Upper lobe of left lung (tissue), 6 donors: ENCODE data around the gene ZNF280D. TPM values are rescaled to one million over a fixed set of nuclear protein-coding genes. Genes with fewer than 3 reads are reported as not detected.

Experiments used
- ATAC-seq, 2 donors: fragments of 200-7000 bp; cut with Tn5 transposase; one replicate each; pipeline ENCODE4 v1.9.1; 2022; ENCODE audit warnings: mild to moderate bottlenecking in 2 of 2, moderate library complexity in 2 of 2; ENCODE audit not compliant: low FRiP score in 2 of 2
- DNase-seq, 2 donors: peaks; one replicate each; pipeline ENCODE4 v3.0.0-alpha.2; 2019 to 2020
- H3K27ac ChIP-seq, 4 donors: fragments of 200-600 bp; sonication (generic); one replicate each; pipeline ENCODE4 v1.5.1; 2016 to 2019
- H3K27me3 ChIP-seq, 4 donors: fragments of 200-600 bp; sonication (generic); one replicate each; pipeline ENCODE4 v1.5.1; 2017 to 2019
- H3K36me3 ChIP-seq, 4 donors: fragments of 200-600 bp; sonication (generic); one replicate each; pipeline ENCODE4 v1.5.1; 2016 to 2019
- H3K4me1 ChIP-seq, 4 donors: fragments of 200-600 bp; sonication (generic); one replicate each; pipeline ENCODE4 v1.5.1; 2018 to 2019
- H3K4me3 ChIP-seq, 4 donors: fragments of 200-600 bp; sonication (generic); one replicate each; pipeline ENCODE4 v1.5.1; 2017 to 2019; ENCODE audit warnings: mild to moderate bottlenecking in 2 of 4, moderate library complexity in 1 of 4
- H3K9me3 ChIP-seq, 4 donors: fragments of 200-600 bp; sonication (generic); one replicate each; pipeline ENCODE4 v1.5.1; 2018 to 2019
- EP300 ChIP-seq, 4 donors: sonication (generic); formaldehyde crosslinking; IDR thresholded peaks; one replicate each; pipeline ENCODE4 v1.5.1; 2017; ENCODE audit warnings: antibody characterized with exemption in 4 of 4, control low read depth in 2 of 4
- POLR2A ChIP-seq, 4 donors: fragments of 450-650 bp; IDR thresholded peaks; one replicate each; pipeline ENCODE4 v1.5.1; 2016 to 2017; ENCODE audit warnings: antibody characterized with exemption in 4 of 4, mild to moderate bottlenecking in 2 of 4
- POLR2AphosphoS5 ChIP-seq, 2 donors: sonication (generic); formaldehyde crosslinking; IDR thresholded peaks; one replicate each; pipeline ENCODE4 v1.5.1; 2017; ENCODE audit warnings: antibody characterized with exemption in 2 of 2
- WGBS, 2 donors: methylation state at CpG; one replicate each; pipeline ENCODE4 v1.1.5; 2017 to 2018; 5-methylcytosine and 5-hydroxymethylcytosine counted together
- total RNA-seq, 6 donors: library from RNA; depleted of rRNA in 4 of 6; stranded (reverse); fragments of >200 nt in 4 of 6; gene quantifications; one replicate each; pipeline versions ENCODE4 v1.1.0 to v1.2.1, GENCODE V29; 2016 to 2021
- TF ChIP-seq, protein P1 (sequence below), 6 experiments: fragments of 450-650 bp in 4 of 6; fragments of 200-600 bp in 2 of 6; sonication (generic) in 2 of 6; IDR thresholded peaks; one replicate each; pipeline ENCODE4 v1.5.1; 2016 to 2019; ENCODE audit warnings: antibody characterized with exemption in 6 of 6
- donor health status: DM: no; HTN: no; CAD: no; lungs with moderate emphysema.
- donor health status: DM: no; HTN: yes; CAD: no; lungs with severe emphysema.

ZNF280D gene
- total RNA-seq, 6 donors from 2014 or later: 21.2 to 67.4 (median 32.3) TPM

DNA sequence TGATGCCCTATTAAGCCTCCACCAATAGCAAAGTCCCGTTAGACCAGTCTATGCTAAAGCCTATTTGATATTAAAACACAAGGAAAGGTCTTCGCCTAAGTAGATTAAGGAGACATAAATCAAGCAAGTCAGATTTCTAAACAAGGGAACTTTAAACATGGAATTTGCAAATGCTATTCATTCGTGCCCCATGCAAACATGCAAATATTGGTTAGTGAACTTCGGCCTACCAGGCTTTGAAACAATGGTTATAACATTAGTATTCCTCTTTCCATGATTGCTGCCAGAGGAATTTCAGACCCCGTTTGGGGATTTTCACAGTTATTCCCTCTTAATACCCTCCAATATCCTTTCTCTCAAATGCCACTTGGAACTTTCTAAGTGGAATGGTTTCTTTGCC lies 36.9 kb upstream of the ZNF280D start:
- Histone ChIP-seq H3K36me3 (no peaks in the 10 kb centered on the region), H3K4me1 (peaks cover 0 to 15% (median 7%) of the 10 kb centered on the region in 4 donors), H3K27ac (no peak overlapping the region), H3K4me3 (no peak overlapping the region), H3K9me3 (no peaks in the 10 kb centered on the region), H3K27me3 (no peaks in the 10 kb centered on the region)
- ATAC-seq (no peak), DNase-seq (no peak)
- WGBS, 2 donors: 86 to 89% methylated on average over 5 of the region's 5 CpGs
- TF ChIP-seq POLR2A (IDR thresholded peaks at IDR 0.05): no peak
- no peak for TF ChIP-seq POLR2AphosphoS5 (IDR thresholded peaks at IDR 0.05)
- TF ChIP-seq EP300 (IDR thresholded peaks at IDR 0.05): no peak
- TF ChIP-seq, protein P1, sequence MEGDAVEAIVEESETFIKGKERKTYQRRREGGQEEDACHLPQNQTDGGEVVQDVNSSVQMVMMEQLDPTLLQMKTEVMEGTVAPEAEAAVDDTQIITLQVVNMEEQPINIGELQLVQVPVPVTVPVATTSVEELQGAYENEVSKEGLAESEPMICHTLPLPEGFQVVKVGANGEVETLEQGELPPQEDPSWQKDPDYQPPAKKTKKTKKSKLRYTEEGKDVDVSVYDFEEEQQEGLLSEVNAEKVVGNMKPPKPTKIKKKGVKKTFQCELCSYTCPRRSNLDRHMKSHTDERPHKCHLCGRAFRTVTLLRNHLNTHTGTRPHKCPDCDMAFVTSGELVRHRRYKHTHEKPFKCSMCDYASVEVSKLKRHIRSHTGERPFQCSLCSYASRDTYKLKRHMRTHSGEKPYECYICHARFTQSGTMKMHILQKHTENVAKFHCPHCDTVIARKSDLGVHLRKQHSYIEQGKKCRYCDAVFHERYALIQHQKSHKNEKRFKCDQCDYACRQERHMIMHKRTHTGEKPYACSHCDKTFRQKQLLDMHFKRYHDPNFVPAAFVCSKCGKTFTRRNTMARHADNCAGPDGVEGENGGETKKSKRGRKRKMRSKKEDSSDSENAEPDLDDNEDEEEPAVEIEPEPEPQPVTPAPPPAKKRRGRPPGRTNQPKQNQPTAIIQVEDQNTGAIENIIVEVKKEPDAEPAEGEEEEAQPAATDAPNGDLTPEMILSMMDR (IDR thresholded peaks at IDR 0.05): no peak

GRCh38 chr15:56767315-56767714 lies 34.0 kb upstream of the ZNF280D start:
- Histone ChIP-seq H3K9me3 (no peaks in the 10 kb centered on the region), H3K36me3 (no peaks in the 10 kb centered on the region), H3K4me1 (peaks cover 6 to 14% (median 9%) of the 10 kb centered on the region in 4 donors), H3K27me3 (no peaks in the 10 kb centered on the region), H3K27ac (no peak overlapping the region), H3K4me3 (no peak overlapping the region)
- no peak for TF ChIP-seq POLR2AphosphoS5 (IDR thresholded peaks at IDR 0.05)
- TF ChIP-seq, protein P1 (IDR thresholded peaks at IDR 0.05): no peak
- no peak for TF ChIP-seq EP300 (IDR thresholded peaks at IDR 0.05)
- TF ChIP-seq POLR2A (IDR thresholded peaks at IDR 0.05): no peak
- ATAC-seq (no peak), DNase-seq (no peak)
- WGBS, 2 donors: 81 to 92% methylated on average over 1 of the region's 1 CpG

- DNase-seq (no peak), ATAC-seq (no peak)
- Histone ChIP-seq H3K27me3 (no peaks in the 10 kb centered on the region), H3K27ac (no peak overlapping the region), H3K36me3 (no peaks in the 10 kb centered on the region), H3K9me3 (no peaks in the 10 kb centered on the region), H3K4me1 (peaks cover 6 to 16% (median 11%) of the 10 kb centered on the region in 4 donors), H3K4me3 (no peak overlapping the region)
- TF ChIP-seq, protein P1 (IDR thresholded peaks at IDR 0.05): no peak
- TF ChIP-seq POLR2AphosphoS5 (IDR thresholded peaks at IDR 0.05) (no peak), EP300 (IDR thresholded peaks at IDR 0.05) (no peak), POLR2A (IDR thresholded peaks at IDR 0.05) (no peak)
Measured at GRCh38 chr15:56765251-56765650, 31.9 kb upstream of the ZNF280D start.

- 51 to 70% methylated on average over 1 of the region's 1 CpG for WGBS, 2 donors
- H3K27ac ChIP-seq: peak overlapping the region in 2 of 4 donors; percentile 2 to 11
- DNase-seq (no peak), ATAC-seq (no peak)
- no peaks in the 10 kb centered on the region for H3K9me3 ChIP-seq
- no peak overlapping the region for H3K4me3 ChIP-seq
- no peak for TF ChIP-seq EP300 (IDR thresholded peaks at IDR 0.05)
- TF ChIP-seq POLR2A (IDR thresholded peaks at IDR 0.05): no peak
- TF ChIP-seq POLR2AphosphoS5 (IDR thresholded peaks at IDR 0.05): no peak
- TF ChIP-seq, protein P1 (IDR thresholded peaks at IDR 0.05): no peak
- H3K4me1 ChIP-seq: peaks cover 6 to 16% (median 11%) of the 10 kb centered on the region in 4 donors
- H3K36me3 ChIP-seq: no peaks in the 10 kb centered on the region
- H3K27me3 ChIP-seq: no peaks in the 10 kb centered on the region
Measured at GRCh38 chr15:56763141-56763895, 30.0 kb upstream of the ZNF280D start.

DNA sequence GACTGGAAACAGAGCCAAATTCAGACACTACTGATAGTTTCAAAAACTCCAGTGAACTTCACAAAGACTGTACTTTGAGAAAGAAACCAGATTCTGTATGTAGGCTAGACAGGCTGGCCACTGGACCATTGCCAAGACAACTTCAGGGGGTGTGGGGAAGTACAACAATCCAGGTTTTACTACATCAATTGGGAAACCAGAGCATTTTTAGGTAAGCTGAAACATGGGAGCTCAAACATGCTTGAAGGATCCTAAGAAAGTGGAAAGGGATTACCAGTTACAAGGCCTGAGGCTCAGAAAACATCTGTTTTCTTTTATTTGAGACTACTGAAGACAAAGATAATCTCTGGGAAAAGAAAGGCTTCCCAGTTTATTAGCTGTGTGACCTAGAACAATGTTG lies 26.9 kb upstream of the ZNF280D start:
- Histone ChIP-seq H3K4me1 (peaks cover 6 to 16% (median 11%) of the 10 kb centered on the region in 4 donors), H3K27ac (no peak overlapping the region), H3K4me3 (no peak overlapping the region), H3K27me3 (no peaks in the 10 kb centered on the region), H3K36me3 (no peaks in the 10 kb centered on the region), H3K9me3 (no peaks in the 10 kb centered on the region)
- no peak for ATAC-seq
- no peak for DNase-seq
- TF ChIP-seq POLR2A (IDR thresholded peaks at IDR 0.05): no peak
- TF ChIP-seq POLR2AphosphoS5 (IDR thresholded peaks at IDR 0.05): no peak
- no peak for TF ChIP-seq EP300 (IDR thresholded peaks at IDR 0.05)
- TF ChIP-seq, protein P1 (IDR thresholded peaks at IDR 0.05): no peak
